NCI-H1105 treated with DMSO at 0.1 percent for 48 hours (cell line): Measurements from ENCODE around the gene TIAM1.

Source experiments
- DNase-seq: peaks from one replicate; lab custom pipeline; 2025; lab: John Stamatoyannopoulos, UW

The TIAM1 gene

DNA sequence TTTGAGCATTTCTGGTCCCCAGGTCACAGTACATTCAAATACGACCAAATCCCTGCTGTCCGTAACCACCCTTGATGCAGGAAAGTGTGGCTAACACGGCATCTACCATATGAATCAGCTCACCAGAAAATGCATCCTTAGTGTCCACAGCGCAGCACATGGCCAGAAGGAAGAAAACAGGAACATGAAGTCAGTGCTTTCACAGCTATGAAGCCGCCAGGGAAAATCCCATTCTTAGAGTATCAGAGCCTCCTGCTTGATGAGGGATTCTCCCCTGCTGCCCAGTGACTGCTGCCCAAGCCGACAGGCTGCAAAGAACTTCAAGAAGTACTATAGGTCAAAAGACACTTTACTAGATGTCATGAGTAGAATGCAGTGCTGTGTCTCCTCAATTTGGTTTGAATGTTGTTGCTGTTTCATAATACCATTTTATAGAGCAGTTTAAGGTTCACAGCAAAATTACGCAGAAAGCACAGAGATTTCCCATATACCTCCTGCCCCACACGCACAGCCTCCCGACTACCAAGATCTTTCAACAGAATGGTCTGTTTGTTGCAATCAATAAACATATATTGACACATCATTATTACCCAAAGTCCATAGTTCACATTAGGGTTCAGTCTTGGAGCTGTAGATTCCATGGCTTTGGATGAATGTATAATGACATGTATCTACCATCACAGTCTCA is 14.5 kb downstream of the TIAM1 start:
- DNase-seq: no peak

DNA sequence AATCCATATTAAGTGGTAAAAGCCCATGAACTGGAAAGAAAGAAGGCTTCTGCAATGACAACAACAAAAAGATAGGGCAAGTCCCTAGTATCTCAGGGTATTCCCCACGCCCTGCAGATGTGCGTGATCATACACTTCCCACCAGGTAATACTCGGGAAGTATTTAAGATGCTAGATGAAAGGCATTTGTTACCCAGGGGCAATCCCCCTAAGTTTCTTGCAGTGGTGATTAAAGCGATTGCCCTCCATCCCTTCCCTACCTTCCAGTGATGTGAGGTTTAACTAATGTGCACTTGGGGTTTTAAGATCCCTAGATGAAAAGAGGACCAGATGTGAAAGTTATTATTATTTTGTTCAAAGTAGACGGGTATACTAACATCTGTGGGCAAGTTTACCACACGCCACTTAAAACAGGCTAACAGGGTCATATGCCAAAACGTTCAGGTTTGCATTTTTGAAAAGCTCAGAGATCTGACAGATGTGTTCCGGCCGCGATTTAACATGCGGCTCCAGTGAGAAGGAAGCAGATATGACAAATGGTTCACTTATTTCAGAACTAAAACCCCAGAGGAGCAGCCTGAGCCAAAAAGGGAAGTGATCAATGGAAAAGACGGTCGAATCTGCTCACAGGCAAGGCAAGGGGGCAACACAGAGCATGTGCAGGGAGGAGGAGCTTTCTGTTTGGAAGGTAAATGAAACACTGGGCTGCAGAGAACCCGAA is 17.4 kb downstream of the TIAM1 start:
- DNase-seq: no peak

DNA sequence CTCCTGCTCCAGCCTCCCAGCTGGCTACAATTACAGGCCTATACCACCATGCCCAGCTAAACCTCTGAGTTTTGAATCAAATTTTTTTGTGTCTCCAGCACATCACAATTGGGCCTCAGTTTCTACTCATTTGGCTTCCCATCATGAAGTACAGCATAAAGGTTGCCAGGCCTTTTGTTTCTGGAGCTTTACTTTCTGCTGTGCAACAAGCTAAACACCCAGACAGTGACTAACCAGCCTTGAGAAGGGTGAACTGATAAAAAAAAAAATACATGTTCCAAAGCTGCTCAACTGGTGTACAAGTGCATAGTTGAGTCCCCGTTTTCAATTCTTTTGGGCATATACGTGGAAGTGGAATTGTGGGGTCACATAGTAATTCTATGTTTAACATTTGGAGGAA is 25.1 kb downstream of the TIAM1 start:
- no peak for DNase-seq

DNA sequence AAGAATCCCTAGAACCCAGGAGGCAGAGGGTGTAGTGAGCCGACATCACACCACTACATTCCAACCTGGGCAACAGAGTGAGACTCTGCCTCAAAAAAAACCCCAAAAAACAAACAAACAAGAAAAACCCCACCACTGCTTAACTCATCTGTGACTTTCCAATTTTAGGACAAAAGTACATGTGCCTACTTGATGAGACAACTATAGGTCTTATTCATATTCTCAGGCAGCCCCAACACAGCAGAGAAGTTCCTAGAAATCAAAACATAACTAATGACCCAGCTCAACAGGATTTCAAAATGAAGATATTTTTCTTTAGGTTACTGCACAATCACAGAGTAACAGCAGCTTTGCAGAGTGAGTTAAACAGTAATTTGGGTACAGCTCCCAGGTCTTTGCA is 26.4 kb downstream of the TIAM1 start:
- no peak for DNase-seq

DNA sequence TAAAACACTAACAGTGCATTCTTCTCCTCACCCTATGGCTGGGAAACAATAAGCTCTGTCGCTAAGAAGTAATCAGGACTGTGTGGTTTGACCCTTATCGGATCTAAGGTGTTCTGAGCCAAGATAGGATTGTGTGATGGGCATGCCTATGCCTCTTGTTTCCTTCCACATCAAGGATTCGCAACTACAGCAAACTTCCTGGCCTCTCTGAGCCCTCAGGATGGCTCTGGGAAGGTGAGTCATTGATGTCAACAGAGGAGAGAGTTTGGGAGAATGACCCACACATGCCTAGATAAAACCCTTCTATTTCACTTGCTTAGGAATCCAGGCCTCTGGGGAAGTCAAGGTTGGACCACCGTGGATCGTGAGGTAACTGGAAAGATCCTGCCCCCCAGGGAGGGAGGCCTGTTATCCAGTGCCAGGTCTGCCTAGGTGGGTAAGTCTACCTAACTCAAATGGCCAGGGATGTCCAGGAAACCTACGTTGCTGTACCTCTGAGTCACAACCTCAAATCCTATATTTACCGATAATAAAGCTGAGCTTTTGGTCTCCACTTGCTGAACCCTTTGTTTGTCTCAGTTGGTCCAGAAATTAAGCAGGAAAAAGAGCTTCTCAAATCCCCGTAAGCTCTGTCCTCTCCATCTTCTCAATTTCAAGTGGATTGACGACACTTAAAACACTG is 27.4 kb downstream of the TIAM1 start:
- no peak for DNase-seq

DNA sequence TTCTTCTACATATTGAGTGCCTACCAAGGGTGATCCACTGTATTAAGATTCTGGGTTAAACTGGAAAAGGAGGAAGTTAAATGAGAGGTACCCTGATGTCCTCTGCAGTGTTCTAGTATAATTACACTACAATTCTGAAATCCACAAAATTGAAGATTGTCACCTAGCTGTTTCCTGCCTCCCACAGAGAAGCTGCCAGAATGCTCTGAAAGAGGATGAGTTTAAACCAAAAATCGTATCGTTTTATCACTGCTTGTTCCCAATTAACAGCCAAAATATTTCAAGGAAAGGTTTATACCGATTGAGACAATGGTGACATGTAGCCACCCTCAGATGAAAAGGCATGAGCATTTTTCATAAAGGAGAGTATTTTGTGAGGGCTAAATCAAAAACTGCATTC is 28.0 kb downstream of the TIAM1 start:
- no peak for DNase-seq

DNA sequence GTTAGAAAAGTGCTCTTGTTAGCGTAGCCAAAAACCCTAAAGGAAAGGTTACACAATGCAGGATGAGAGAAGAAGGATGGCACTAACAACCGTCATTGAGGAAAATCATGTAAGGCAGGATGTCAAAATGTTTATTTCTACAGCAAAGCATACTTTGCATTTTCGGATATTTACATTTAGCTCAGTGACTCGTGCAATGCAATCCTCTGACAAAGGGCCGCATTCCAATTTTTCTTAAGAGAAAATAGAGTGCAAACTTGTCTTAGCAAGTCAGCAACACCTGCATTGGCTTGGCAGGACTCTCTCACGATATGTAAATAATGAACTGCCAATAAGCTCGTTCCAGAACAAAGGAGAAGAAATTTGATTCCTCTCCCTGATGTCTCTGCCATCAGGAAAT is 33.3 kb downstream of the TIAM1 start:
- DNase-seq: peak; percentile 94

DNA sequence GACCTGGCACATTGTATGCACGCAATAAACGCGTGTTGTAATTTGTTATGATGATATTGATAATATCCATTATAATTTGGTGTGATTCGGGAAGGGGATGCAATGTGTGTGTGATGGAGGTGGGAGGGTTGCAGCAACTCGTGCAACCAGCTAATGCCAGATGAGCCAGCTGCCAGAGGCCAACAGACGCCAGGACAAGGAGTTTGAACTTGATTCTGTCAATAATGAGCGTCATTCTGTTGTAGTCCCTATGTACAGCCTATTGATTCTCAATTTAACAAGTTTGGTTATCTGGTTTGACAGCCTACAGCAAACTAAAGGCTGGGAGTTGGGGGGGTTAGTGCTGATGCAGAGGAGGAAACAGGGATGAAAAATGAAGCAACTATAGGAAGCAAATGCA is 35.5 kb downstream of the TIAM1 start:
- no peak for DNase-seq

DNA sequence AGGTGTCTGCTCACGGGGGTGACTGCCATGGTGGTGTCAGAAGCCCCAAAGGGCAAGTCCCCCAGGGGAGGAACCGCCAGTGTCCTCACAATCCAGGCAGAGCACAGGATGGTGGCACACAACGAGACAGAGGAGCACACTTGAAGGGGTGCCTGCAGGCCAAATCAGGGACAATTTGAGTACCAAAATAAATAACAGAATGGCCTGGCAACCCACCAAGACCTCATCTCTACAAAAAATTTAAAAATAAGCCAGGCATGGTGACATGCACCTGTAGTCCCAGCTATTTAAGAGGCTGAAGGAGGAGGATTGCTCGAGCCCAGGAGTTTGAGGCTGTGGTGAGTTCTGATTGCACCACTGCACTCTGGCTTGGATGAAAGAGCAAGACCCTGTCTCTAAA is 38.2 kb downstream of the TIAM1 start:
- no peak for DNase-seq

DNA sequence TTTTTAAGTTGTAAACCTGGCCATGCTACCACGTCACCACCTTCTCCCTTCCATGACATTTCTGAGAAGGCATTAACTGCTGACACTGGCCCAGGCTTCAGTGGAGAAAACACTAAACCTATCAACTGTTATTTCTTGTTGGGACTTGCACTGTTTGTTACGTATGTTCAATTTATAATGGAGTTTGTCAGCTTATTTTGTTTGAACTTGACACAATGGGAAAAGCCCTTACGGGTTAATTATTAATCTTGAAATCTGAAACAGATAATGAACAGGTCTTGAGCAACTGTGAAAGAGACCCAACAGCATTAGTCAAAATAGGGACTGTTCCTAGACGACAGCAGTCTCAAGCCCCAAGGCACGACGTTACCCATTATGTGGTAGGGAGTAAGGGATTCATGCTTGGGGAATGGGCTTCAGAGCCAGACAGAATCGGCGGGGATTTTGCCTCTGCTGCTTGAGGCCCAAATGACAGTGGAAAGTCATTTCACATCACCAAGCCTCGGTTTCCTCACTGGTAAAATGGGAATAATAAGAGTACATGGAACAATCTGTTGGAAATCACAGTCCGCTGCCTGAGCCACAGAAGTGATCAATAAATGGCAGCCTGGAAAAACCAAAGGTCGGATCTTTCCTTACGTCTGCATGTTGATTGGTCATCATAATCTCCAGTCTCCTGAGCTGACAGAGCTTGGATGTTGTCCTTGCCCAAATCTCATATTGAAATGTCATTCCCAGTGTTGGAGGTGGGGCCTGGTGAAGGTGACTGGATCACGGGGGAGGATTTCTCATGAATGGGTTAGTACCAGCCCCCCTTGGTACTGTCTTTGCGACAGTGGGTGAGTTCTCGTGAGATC is 44.5 kb downstream of the TIAM1 start:
- DNase-seq: peak; percentile 76

DNA sequence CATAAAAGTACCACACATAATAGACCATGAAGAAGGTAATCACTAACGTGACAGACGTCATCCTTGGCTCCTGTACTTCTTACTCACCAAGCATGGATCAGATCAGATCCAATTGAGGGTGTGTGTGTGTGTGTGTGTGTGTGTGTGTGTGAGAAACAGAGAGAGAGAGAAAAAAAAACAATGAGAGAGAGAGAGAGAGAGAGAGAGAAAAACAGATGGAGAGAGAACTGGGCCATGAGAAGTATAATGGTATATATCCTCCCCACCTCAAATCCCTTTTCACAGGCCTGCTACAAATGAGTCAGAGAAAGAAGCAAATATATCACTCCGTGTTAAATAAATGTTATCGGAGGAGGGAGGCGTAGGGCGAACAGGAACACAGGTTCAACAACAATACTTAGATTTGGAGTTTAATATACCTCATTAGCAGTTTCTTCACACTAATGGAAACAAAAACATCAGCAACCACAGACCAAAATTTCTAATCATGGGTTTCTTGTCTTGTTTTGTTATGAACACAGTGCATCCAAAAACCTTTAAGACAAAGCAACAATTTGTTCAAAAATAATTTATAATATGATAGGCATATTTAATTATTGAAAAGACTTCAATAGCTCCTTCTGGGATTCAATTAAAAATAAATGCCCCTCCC is 45.3 kb downstream of the TIAM1 start:
- DNase-seq: no peak

DNA sequence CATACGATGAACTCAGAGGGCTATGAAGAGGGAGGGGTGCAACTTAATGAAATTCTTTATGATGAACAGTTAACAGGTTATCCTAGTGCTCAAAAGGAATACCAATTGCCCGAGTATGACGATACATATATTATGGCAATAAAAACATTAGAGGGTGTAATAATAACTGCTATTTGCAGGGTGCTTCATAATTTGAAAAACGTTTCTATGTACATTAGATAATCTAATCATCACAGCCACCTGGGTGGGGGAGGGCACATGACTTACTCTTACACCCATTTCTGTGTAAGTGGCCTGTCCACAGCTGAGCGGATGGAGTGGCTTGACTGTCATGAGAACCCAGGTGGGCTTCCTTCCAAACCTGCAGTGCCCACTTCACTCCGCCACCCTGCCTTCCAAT is 46.3 kb downstream of the TIAM1 start:
- no peak for DNase-seq

DNA sequence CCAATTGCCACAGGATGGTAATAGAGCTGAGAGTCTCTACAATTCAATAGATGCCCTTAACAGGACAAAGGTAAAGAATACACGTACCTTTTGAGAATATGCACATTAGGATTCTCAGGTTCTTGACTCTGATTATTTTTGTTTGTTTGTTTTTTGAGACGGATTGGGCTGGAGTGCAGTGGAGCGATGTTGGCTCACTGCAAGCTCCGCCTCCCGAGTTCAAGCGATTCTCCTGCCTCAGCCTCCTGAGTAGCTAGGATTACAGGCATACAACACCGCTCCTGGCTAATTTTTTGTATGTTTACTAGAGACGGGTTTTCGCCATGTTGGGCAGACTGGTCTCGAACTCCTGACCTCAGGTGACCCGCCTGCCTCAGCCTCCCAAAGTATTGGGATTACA is 48.4 kb downstream of the TIAM1 start:
- no peak for DNase-seq

DNA sequence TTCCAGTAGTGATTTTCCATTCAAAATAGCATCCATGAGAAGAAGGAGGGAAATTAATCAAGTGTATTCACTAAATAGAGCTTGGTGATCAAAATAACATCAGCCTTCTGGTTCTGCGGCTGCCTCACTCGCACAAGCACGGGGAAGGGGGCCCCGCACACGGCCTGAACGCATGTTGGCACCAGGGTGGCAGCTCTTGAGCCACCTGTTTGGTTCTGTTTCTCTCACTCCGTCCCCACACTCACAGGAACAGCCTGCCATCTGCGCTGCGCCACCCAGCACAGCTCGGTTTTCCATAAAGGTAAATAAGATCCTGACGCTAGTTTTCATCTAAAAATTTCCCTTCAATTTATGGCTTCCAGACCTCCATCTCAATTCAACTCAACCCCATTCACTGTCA is 49.4 kb downstream of the TIAM1 start:
- DNase-seq: no peak

DNA sequence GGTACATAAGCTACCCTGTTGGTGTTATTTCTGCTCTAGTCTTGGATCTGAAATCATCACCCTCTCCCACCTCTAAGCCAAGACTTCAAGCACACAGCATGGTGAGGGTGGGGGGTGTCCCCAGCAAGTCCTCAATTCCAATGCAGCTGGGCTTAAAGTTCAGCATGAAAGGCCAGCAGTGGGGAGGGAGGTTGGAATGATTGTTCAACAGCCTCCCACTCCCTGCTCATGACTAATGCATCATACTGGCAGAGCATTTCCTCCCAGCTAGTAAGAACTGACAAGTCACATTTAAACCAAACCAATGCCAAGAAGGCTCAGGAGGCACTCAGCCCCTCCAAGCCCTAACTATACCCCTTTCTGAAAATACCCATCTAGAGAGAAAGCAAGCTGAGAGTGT is 50.1 kb downstream of the TIAM1 start:
- DNase-seq: no peak

DNA sequence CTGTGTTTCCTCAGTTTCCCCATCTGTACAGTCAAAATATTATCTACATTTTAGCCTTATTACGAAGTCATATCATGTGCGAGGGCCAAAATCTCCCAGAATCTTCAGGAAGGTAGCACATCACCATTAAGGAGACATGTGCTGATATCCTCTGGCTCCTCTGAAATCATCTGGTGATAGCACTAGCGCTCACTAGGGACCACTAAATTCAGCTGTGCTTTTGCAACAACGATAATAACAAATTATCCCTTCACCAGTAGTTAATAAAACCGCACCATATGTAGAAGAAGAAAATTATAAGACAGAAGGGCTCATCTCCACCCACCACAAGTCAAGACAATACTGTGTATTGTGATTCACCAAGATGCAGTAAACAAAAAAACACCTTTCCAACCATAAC is 53.3 kb downstream of the TIAM1 start:
- no peak for DNase-seq

DNA sequence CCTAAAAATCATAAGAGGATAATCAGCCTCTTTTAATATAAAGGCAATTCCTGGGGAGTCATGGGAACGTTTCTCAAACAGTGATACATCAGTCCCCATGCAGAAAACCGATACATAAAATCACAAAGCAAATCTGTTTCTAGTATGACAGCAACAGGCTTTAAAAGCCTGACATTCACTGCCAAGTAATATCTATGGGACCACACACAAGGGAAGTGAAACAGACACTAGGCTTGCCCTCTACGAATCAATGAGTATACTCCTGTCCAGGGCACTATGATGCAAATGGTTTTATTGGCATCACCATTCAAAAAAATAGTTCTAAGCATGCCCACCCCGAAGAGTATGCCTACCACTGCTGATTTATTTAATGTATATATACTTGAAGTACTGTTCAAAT is 54.4 kb downstream of the TIAM1 start:
- DNase-seq: no peak

DNA sequence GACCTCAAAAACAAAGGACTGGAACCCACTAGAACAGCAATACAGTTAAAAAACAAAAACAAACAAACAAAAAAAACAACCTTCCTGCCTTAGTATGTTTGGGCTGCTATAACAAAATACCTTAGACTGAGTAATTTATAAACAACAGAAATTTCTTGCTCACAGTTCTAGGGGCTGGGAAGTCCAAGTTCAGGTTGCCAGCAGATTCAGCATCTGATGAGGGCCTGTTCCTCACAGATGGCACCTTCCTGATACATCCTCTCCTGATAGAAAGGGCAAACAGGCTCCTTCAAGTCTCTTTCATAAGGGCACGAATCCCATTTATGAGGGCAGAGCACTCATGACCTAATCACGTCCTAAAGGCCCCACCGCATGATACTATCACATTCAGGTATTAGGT is 55.9 kb downstream of the TIAM1 start:
- no peak for DNase-seq

DNA sequence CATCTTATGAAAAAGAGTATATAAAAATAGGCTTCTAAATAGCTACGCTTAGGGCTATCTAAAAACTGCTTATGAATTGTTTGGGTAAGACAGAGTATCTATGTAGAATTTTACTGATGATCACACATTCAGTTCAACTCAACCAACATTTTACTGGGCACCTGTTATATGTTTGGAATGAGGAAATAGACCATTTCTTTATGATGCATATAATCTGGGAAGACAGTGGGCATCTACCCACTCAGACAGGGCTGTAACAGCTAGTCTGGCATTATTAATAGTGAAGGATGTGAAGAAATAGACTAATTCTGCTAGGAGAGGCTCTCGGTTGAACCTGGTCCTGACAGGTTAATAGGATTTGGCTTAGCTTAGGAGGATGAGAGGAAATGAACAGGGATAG is 56.9 kb downstream of the TIAM1 start:
- no peak for DNase-seq

DNA sequence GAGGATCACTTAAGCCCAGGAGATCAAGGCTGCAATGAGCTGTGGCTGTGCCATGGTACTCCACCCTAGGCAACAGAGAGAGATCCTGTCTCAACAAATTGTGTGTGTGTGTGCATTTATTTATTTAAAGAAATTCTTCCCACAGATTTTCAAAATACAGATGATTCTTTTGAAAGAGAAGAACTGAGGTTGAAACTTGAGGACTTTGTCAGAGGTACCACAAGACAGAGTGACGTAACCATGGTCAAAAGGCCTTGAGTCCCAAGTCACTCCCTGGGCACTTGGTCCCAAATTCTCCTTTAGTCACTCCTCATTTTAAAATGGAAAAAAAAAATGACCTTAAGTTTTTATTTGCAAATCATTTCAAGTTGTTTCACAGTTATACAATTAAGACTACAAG is 57.4 kb downstream of the TIAM1 start:
- DNase-seq: no peak

DNA sequence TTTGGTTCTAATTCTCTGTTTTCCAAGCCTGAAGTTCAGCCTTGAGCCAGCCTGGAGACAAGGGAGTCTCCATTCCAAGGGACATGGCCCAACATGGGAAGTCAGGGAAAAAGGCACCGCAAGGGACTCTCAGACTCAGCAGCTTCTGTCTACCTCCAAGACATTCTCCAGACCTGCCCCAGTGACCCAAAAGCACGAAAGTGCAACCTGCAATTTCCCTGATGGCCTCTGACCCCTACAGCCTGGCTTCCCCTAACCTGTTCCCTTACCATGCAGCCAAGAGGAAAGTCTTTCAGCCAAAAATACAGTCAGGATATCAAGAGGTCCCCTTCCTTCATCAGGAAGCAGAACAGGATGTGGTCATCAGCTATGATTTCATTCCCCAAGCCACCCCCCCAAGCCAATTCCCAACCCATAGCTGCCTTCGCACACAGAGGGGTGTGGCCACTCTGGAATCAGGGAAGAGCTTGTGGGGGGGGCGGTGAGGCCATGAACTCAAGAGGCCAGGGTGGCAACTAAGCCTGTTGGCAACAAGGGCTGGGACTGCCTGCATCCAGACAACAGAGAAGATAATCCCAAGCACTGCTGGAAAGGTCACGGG is 59.2 kb downstream of the TIAM1 start:
- no peak for DNase-seq

DNA sequence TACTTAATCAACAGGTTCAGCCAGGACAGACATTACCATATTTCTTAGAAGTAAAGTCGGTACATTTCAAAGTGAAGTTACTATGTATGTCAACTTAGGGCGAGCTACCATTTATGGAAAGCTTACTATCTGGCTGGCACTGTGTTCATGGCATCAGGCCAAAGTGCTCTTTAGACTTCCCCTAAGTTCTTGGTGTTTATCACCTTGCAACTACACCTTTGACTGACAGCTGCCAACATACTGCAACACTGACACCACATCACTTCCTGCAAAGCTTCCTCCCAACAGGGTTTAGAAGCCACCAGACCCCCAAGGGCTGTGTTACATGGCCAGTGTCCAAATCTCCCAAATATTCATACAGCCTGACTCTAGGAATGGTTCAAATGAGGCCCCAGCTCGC is 61.0 kb downstream of the TIAM1 start:
- peak; percentile 9 for DNase-seq
